ENCODE data around the gene KPNB1.

DNA sequence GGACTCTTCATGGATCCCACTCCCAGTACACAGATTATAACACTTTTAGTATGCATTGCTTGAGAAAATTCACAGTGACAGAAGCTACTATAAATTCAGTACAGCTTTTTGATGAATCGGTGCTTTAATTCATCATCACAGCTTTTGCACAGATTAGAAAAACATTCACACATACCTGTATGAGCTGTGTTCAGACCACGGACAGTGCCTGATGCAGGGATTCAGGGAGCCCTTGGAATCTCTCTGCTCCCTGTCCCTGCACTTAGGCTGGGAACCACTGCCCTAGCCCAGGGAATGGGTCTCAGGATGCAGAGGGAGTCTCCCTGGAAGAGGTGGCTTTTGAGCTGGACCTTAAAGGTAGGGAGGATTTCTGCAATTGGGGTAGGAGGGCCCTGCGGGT, 58.2 kb downstream of the KPNB1 start:
- TF ChIP-seq, protein P1, sequence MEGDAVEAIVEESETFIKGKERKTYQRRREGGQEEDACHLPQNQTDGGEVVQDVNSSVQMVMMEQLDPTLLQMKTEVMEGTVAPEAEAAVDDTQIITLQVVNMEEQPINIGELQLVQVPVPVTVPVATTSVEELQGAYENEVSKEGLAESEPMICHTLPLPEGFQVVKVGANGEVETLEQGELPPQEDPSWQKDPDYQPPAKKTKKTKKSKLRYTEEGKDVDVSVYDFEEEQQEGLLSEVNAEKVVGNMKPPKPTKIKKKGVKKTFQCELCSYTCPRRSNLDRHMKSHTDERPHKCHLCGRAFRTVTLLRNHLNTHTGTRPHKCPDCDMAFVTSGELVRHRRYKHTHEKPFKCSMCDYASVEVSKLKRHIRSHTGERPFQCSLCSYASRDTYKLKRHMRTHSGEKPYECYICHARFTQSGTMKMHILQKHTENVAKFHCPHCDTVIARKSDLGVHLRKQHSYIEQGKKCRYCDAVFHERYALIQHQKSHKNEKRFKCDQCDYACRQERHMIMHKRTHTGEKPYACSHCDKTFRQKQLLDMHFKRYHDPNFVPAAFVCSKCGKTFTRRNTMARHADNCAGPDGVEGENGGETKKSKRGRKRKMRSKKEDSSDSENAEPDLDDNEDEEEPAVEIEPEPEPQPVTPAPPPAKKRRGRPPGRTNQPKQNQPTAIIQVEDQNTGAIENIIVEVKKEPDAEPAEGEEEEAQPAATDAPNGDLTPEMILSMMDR (IDR thresholded peaks at IDR 0.05; ENCODE audit: poor library complexity, severe bottlenecking), result no peak
- no peak for TF ChIP-seq POLR2AphosphoS5 (IDR thresholded peaks at IDR 0.05)
- TF ChIP-seq EP300 (conservative IDR thresholded peaks at IDR 0.05; ENCODE audit: poor library complexity, severe bottlenecking), result no peak
- TF ChIP-seq, protein P2, sequence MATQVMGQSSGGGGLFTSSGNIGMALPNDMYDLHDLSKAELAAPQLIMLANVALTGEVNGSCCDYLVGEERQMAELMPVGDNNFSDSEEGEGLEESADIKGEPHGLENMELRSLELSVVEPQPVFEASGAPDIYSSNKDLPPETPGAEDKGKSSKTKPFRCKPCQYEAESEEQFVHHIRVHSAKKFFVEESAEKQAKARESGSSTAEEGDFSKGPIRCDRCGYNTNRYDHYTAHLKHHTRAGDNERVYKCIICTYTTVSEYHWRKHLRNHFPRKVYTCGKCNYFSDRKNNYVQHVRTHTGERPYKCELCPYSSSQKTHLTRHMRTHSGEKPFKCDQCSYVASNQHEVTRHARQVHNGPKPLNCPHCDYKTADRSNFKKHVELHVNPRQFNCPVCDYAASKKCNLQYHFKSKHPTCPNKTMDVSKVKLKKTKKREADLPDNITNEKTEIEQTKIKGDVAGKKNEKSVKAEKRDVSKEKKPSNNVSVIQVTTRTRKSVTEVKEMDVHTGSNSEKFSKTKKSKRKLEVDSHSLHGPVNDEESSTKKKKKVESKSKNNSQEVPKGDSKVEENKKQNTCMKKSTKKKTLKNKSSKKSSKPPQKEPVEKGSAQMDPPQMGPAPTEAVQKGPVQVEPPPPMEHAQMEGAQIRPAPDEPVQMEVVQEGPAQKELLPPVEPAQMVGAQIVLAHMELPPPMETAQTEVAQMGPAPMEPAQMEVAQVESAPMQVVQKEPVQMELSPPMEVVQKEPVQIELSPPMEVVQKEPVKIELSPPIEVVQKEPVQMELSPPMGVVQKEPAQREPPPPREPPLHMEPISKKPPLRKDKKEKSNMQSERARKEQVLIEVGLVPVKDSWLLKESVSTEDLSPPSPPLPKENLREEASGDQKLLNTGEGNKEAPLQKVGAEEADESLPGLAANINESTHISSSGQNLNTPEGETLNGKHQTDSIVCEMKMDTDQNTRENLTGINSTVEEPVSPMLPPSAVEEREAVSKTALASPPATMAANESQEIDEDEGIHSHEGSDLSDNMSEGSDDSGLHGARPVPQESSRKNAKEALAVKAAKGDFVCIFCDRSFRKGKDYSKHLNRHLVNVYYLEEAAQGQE (IDR thresholded peaks at IDR 0.05; ENCODE audit: borderline replicate concordance), result no peak
- TF ChIP-seq RAD21 (conservative IDR thresholded peaks at IDR 0.05), result no peak
- TF ChIP-seq TAF1 (IDR thresholded peaks at IDR 0.05; ENCODE audit: low read depth), result no peak
